GM12891 (cell line): Measurements from ENCODE around the gene PTPDC1.

Experiments used
- DNase-seq: peaks from one replicate; pipeline ENCODE4 v3.0.0; 2011; ENCODE audit warnings: low spot score; ENCODE audit not compliant: insufficient read length
- FAIRE-seq: peaks from 2 replicates; lab custom pipeline; 2011; peaks lifted over from hg19 to GRCh38; lab: Jason Lieb, UNC
- PAX5 ChIP-seq: IDR thresholded peaks from 2 replicates; pipeline ENCODE4 v1.6.1; 2011; ENCODE audit warnings: low read length, moderate library complexity, mild to moderate bottlenecking; ENCODE audit not compliant: insufficient read depth, severe bottlenecking
- POLR2A ChIP-seq: IDR thresholded peaks from 2 replicates; pipeline ENCODE4 v1.6.1; 2011; ENCODE audit warnings: low read depth, low read length, control low read depth
- POLR2AphosphoS5 ChIP-seq: IDR thresholded peaks from 2 replicates; pipeline ENCODE4 v1.6.1; 2011; ENCODE audit warnings: low read depth, low read length, control low read depth
- POU2F2 ChIP-seq: IDR thresholded peaks from 2 replicates; pipeline ENCODE4 v1.6.1; 2011; ENCODE audit warnings: low read depth, mild to moderate bottlenecking, control low read depth, low read length, moderate library complexity
- SPI1 ChIP-seq: IDR thresholded peaks from 2 replicates; pipeline ENCODE4 v1.6.1; 2011; ENCODE audit warnings: low read depth, low read length, control low read depth
- TAF1 ChIP-seq: IDR thresholded peaks from 2 replicates; pipeline ENCODE4 v1.6.1; 2011; ENCODE audit warnings: low read depth, low read length, control low read depth

The PTPDC1 gene

DNA sequence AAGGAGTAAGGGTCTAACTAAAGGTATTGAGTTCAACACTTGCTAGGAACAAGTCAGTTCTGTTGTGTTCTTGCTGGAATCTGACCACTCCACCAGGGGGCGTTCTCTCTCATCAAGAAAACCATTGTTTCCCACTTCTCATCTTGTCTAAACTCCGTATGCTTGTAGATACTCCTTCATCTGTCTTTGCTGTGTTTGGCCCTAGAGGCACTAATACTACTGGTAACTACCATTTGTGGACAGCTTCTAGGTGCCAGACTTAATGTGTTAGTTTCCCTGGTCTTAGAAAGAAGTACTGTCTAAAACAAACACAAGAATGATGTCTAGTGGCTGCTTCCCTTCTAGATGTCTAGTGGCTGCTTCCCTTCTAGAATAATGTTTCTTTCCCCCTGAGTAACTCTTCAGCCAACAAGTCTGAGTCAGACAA lies 18.7 kb upstream of the PTPDC1 start:
- TF ChIP-seq SPI1 (peak; percentile 59), POLR2AphosphoS5 (no peak), TAF1 (no peak), POU2F2 (no peak)
- DNase-seq: peak; percentile 25
- FAIRE-seq: peak; percentile 93

- TF ChIP-seq POLR2AphosphoS5 (no peak), POLR2A (no peak), TAF1 (no peak), PAX5 (no peak), SPI1 (no peak), POU2F2 (no peak)
- DNase-seq: no peak
- FAIRE-seq: no peak
Observed at GRCh38 chr9:94068257-94068656, 16.0 kb upstream of the PTPDC1 start.

DNA sequence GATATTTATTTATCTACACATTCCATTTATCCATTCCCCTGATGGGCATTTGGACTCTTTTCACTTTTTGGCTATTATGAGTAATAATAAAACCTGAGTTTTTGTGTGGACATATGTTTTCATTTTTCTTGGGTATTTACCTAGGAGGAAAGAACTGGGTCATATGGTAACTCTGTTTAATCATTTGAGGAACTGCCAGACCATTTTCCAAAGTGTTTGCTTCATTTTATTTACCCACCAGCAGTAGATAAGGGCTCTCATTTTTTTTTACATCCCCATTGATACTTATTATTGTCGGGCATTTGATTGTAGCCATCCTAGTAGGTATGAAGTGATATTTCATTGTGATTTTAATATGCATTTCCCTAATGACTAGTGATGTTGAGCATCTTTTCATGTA lies 7.7 kb upstream of the PTPDC1 start:
- TF ChIP-seq POLR2AphosphoS5 (no peak), POLR2A (no peak), SPI1 (no peak), TAF1 (no peak), PAX5 (no peak), POU2F2 (no peak)
- FAIRE-seq (no peak), DNase-seq (no peak)

- DNase-seq (no peak), FAIRE-seq (no peak)
- TF ChIP-seq POLR2A: no peak
- TF ChIP-seq TAF1: no peak
- no peak for TF ChIP-seq SPI1
- TF ChIP-seq POLR2AphosphoS5: no peak
- no peak for TF ChIP-seq PAX5
- no peak for TF ChIP-seq POU2F2
Observed at GRCh38 chr9:94078086-94078485, 6.2 kb upstream of the PTPDC1 start.

GRCh38 chr9:94079236-94079635 lies 5.0 kb upstream of the PTPDC1 start:
- TF ChIP-seq POLR2A (no peak), POU2F2 (no peak), PAX5 (no peak), TAF1 (no peak), POLR2AphosphoS5 (no peak), SPI1 (no peak)
- no peak for DNase-seq
- FAIRE-seq: no peak

DNA sequence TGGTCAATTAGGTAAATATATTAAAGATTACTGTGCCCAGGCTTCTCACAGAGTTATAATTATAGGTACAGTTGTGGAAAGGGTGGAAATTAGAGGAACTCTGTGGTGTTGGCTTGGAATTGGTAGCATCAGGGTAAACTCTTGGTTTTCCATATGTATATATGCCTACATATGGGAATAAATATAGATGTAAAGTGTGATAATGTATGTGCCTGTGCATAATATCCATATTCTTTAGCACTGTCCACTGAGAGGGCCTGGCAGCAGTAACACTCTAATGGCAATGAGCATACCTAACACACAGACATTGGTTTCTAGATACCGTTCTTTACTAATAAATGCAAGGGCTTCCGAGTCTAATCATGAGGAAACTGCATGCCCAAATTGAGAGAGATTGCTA lies 4.0 kb upstream of the PTPDC1 start:
- TF ChIP-seq POU2F2: no peak
- no peak for TF ChIP-seq POLR2AphosphoS5
- TF ChIP-seq TAF1: no peak
- no peak for TF ChIP-seq SPI1
- TF ChIP-seq PAX5: no peak
- FAIRE-seq: no peak
- DNase-seq: no peak

GRCh38 chr9:94081435-94081834 lies 2.8 kb upstream of the PTPDC1 start:
- FAIRE-seq (no peak), DNase-seq (no peak)
- TF ChIP-seq PAX5: no peak
- no peak for TF ChIP-seq SPI1
- TF ChIP-seq POLR2A: no peak
- no peak for TF ChIP-seq POU2F2
- no peak for TF ChIP-seq TAF1
- no peak for TF ChIP-seq POLR2AphosphoS5

GRCh38 chr9:94081864-94082463 lies 2.3 kb upstream of the PTPDC1 start:
- no peak for DNase-seq
- TF ChIP-seq PAX5: no peak
- TF ChIP-seq TAF1: no peak
- no peak for TF ChIP-seq SPI1
- TF ChIP-seq POLR2AphosphoS5: no peak
- TF ChIP-seq POU2F2: no peak
- FAIRE-seq: no peak

GRCh38 chr9:94082553-94082952 lies 1.7 kb upstream of the PTPDC1 start:
- DNase-seq (no peak), FAIRE-seq (no peak)
- no peak for TF ChIP-seq POLR2AphosphoS5
- no peak for TF ChIP-seq SPI1
- no peak for TF ChIP-seq POU2F2
- TF ChIP-seq PAX5: no peak
- TF ChIP-seq TAF1: no peak
- TF ChIP-seq POLR2A: no peak

GRCh38 chr9:94082956-94083355 lies 1.3 kb upstream of the PTPDC1 start:
- DNase-seq (no peak), FAIRE-seq (no peak)
- TF ChIP-seq POLR2A (no peak), POU2F2 (no peak), SPI1 (no peak), PAX5 (no peak), TAF1 (no peak), POLR2AphosphoS5 (no peak)

DNA sequence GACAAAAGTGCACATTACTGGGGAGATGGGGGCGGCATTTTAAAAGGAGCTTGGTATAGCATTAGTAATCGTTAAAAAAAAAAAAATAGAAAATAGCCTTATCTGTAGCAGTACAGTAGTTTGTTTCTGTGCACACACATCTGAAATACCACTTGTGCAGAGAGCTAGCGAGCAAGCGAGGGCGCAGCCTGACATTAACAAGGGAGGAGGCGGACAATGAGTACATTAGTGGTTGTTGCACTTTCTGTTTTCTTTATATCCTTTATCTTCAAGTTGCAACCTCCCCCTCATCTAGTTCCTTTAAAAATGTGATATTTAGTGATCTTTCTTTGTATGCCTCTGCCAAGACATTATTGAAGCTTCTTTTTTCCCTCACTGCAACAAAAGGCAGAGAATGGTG lies 880 bp upstream of the PTPDC1 start:
- TF ChIP-seq PAX5 (no peak), TAF1 (no peak), POLR2AphosphoS5 (no peak), POLR2A (no peak)
- no peak for FAIRE-seq
- no peak for DNase-seq
